ENCODE data around the gene CAPN15.

The CAPN15 gene

DNA sequence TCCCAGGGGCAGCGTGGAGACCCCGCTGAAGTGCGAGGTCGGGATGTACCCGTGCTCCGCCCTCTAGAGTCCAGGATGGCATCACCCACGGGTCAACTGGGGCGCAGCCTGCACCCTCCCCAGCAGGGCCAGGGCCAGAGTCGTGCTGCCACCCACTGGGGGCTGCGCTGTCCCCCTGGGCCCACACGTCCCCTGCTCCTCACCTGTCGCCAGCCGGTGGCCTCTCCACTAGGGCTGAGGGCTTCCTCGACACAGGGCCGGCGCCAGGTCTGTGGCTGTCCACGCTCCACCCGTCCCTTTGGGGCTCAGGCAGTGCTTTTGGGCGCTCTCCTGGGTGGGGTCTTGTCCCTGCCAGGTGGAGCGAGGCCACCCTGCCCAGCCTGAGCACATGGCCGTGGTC is 21.1 kb downstream of the CAPN15 start:
- DNase-seq = no peak

DNA sequence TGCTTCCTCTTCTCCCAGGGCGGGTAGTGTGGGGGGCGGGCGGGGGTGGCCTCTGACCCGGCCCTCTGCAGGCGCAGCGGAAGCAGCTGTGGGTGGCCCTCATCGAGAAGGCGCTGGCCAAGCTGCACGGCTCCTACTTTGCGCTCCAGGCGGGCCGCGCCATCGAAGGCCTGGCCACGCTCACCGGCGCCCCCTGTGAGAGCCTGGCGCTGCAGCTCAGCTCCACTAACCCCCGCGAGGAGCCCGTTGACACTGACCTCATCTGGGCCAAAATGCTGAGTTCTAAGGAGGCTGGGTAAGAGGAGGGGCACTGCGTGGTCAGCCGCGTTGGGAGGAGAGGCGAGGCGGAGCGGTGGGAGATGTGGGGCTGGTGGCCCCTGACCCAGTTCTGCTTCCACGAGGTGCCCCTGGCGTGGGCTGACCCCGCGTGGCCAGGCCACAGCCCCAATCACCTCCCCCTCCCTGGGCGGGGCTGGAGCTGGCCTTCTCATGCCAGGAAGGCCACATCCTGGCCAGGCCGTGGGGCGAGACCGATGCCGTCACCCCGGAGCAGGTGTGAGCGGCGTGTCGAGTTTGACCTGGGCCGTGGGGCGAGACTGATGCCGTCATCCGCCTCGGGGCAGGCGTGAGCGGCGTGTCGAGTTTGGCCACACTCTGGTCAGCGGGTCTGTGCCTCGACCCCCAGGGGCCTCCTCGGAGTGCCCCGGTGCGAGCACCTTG is 22.2 kb downstream of the CAPN15 start:
- no peak for DNase-seq

DNA sequence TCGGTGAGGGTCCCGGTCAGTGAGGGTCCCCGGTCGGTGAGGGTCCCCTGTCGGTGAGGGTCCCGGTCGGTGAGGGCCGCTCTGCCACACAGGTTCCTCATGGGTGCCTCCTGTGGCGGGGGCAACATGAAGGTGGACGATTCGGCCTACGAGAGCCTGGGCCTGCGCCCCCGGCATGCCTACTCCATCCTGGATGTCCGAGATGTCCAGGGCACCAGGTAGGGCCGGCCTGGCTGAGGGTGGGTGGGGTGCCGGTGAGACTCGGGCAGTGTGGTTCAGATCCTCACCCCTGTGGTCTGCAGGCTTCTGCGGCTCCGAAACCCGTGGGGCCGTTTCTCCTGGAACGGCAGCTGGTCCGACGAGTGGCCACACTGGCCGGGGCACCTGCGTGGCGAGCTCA is 23.7 kb downstream of the CAPN15 start:
- no peak for DNase-seq

DNA sequence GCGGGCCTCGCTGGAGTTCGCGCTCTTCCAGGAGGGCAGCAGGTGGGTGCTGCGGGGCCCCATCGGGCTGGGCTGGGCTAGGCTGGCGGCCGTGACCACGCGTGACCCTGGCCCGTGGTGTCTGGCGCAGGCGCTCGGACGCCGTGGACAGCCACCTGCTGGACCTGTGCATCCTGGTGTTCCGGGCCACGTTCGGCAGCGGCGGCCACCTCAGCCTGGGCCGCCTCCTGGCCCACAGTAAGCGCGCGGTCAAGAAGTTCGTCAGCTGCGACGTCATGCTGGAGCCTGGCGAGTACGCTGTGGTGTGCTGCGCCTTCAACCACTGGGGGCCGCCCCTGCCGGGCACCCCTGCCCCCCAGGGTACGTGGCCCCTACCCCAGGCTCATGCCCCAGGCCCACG is 24.7 kb downstream of the CAPN15 start:
- no peak for DNase-seq

DNA sequence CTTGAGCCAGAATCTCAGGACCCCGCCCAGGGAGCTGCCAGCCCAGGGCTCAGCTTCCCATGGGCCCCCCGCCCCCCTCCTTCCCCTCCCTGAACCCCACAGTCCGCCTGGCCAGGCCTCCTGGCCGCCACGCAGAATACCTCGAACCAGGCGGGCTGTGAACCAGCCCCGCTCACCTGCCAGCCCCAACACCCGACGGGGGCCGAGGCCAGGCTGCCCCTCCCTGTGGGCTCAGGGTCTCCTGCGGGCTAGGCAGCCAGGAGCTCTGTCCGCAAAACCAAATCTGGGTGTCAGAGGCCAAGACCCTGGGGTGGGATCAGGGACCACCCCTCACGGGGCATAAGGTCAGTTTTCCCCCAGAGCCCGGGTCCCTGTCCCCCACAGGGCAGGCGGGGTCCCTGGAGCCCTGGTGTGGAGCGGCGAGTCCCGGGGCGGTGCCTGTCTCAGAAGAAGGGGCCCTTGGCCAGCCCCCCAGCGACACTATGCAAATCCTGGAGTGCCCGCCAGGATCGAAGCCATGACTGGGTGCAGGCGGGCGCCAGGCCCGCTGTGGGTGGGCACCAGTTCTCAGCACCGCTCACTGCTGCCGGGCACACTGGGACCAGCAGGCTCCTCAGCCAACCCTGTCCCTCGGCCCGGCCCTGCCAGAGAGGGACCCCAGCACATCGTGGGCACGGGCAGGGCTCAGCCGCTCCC is 26.2 kb downstream of the CAPN15 start:
- no peak for DNase-seq

DNA sequence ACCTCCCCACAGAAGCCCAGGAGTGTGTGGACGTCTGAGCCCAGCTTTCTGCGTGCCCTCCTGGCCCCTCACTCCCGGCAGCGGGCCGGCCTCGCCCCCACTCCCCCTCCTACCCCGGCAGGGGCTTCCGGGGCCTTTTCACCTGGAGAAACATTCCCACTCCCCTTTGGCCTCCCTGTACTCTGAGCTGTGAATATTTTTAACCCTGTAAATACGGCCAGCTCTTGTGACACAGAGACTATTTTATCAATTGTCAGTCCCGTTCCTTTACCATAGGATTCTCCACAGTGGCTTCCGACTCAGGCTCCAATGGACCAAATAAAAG is 26.7 kb downstream of the CAPN15 start:
- no peak for DNase-seq

DNA sequence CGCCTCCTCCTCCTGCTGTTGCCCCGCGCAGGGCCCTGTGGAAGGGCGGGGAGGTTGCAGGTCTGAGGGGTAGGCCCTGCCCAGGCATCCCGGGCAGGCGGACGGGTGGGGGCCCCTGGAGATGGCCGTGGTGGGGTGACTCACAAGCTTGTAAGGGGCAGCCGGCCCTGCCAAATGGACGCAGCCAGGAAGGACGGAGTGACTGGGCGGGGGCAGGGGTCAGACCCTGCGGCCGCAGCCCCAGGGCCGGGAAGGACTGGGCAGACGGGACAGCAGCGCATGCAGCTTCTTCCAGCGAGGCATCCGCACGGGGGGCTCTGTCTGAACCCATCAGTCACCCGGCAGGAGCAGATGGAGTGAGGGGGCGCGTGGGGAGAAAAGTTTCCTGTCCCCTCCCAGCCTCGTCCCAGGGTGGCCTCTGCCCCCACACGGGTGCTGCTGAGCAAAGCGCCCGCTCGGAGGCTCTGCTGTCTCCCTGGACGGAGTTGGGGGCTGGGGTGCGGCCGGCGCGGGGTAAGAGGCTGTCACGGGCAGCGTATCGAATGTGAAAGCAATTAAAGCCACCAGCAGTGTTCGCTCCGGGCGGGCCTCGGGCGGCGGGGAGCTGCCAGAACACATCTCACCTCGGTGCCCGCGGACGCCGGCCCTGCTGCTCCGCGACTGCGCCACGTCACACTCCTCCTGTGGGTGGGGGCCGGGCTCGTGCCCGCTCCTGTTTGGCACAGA is 27.3 kb downstream of the CAPN15 start:
- no peak for DNase-seq

DNA sequence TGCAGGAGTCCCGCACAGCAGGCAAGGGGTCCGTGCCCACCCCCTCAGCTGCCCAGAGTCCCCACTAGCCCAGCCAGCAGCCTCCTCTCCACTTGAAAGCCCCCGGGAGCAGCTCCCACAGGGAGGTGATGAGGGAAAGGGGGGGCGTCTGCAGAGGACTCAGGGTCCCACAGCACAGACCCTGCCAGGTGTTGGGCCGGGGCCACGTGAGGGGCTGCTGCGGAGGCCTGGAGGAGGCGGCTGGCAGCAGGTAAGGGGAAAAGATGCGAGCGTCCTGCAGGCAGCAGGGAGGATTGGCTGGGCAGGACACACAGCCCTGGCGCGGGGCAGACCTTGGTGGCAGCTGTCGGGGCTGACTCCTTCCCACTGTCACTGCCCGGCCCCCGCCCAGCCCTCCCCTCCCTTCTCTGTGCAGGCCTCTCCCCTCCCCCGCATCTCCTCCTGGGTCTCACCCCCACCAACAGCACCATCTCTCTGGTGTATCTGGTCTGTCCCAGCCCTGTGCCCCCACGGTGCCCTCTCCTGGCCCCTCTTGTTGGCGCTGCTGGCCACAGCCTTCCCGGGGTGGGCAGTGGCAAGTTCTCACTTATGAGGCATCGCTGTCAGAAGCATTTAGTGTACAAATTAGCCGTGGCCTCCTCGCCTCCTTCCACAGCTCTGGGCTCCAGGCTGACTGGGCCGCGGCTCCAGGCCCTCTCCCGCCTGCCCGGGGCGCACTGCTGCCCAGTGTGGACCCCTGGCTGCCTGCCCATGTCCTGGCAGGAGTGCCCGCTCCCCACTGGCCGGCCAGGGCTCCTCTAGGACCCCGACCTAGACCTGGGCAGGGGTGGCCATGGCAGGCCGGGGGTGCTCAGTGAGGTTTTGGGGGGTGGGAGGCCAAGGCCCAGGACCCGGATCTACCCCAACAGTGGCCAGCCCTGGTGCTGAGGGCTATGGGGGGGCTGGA is 28.3 kb downstream of the CAPN15 start:
- DNase-seq = no peak

DNA sequence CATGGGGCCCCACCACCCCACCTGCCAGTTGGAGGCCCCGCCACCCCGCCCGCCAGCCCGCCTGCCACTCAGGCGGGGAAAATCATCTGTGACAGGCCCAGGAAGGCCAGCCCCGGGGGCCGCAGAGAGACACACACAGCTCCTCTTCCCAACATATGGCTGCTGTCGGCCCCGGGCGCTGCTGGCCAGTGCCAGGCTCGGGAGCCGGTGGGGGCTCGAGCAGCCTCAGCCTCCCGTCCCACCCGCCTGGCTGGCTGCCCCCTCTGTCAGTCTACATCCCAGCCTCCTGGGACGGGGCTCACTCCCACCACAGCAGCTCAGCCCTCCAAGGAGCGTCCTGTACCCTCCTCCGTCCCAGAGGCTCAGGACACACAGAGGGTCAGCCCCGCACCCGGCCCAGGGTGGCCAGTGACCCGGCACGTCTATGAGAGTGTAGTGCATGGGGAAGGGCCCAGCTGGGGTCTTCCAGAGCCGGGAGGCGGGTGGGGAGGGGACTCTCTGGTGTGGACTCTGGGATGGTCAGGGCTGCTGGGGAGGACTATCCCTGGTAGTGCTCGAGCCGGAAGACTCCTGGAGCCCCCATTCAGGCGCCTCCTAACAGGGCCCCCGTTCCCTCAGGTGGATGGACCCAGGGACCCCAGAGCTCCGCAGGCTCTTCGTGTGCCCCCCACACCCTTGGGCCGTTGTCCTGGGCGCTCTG is 29.1 kb downstream of the CAPN15 start:
- DNase-seq = no peak

DNA sequence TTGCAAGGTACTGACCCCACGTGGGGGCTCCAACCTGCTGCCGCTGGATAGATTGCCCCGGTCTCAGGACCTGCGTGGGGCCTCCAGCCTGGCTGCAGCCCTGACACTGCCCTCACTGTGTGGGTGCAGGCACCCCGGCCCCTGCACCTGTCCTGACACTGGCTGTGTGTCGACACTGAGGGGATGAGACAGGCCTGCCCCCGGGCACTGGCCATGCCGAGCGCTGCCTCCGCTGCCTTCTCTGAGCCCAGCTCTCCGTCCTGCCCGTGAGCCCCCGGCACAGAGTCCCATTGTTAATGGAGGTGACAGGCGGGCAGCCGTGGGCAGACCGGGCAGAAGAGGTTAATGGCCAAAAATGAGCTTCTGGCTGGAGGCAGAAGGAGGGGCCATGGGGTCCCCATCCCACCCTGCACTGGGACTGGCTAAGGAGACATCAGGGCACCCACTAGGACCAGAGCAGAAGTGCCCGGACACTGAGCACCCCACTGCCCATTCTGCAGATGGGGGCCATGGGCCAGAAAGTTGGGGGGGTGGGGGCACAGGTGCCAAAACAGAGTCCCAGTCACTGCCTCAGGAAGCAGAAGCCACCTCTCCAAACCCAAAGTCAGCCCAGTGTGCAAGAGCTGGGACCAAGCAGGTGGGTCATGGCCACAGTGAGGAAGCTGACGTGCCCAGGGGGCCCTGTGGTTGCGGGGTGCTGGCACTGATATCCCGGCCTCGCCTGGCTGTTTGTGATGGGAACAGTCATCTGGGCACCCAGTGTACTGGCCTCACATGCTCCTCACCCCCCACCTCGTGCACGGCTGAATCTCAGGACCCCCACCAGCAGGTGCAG is 30.2 kb downstream of the CAPN15 start:
- no peak for DNase-seq

DNA sequence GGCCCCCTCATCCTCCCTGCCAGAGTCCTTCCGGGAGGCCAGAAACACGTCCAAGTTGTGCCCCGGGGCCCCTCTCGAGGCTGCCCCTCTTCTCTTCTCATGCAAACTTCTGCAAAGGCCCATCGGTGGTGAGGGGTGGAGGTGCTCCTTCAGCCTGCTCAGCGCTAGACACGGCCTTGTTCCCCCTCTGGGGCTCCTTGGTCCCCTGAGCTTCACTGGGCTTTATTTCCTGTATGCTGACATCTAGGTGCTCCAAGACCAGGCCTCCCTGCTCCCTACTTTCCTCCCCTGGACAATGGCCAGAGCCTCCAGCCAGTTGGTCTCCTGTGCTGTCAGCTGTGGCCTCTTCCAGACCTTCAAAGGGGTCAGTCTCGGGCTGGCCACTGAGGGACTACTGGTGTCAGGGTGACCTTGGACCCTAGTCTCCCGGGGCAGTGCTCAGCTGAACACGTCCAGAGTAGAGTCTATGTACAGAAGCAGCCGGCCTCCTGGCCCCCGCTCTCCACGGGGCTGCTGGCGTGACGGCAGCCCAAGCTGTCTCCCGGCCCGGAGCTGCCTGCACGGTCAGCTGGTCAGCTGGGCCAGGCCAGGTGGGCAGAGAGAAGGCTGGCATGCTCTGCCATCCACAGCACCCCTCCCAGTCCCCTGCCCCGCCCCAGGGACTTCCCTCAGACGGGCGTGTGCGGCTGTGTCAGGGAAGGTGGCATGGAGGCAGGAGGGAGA is 30.9 kb downstream of the CAPN15 start:
- no peak for DNase-seq

DNA sequence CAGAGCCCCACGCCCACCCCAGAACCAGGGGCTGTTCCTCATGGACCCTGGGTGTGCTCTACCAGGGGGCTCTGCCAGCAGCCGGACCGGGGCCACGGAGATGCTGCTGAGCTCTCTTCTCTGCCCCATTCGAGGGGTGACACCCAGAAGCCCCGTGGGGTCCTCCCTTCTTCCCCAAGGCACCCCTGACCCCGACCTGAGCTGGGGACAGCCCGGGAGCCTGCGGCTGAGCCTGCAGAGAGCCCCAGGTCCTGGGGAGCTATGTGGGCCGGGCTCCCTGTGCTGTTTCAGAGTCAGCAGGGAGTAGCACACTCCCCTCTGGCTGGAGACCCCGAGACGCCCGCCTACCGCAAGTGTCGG is 31.5 kb downstream of the CAPN15 start:
- no peak for DNase-seq

DNA sequence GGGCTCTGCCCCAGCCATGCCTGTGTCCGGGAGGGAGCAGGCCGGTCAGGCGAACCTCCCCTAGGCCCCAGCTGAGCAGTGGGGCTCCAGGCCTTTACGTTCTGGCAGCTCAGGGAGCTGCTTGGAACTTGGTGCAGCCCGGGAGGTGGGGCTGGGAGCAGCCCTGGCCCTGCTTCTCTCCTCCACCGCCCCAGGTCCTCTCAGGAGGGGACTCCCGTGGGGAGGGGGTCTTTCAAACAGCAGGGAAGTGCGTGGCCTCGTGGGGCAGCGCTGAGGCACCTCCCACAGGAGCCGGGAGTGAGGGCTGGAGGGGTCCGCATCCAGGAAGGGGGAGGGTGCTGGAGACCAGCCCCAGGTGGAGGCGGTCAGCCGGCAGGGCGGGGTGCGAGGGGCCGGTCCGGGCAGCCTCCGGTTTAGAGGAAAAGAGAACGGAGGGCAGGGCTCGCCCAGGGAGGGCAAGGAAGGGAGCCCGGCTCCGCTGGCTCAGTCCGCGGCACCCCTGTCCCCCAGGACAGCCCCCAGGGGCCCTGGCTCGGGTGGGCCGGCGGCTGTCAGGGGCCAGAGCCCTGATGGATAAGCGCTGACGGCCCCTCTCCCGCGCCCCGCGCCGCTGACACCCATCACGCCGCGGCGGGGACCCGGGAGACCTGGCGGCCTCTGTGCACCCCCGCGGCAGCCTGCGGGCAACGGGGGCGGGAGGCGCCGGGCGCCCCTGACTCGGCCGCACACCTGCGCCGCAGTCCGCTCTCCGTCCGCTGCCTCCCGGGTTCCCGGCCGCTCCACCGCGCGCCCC is 32.1 kb downstream of the CAPN15 start:
- no peak for DNase-seq

DNA sequence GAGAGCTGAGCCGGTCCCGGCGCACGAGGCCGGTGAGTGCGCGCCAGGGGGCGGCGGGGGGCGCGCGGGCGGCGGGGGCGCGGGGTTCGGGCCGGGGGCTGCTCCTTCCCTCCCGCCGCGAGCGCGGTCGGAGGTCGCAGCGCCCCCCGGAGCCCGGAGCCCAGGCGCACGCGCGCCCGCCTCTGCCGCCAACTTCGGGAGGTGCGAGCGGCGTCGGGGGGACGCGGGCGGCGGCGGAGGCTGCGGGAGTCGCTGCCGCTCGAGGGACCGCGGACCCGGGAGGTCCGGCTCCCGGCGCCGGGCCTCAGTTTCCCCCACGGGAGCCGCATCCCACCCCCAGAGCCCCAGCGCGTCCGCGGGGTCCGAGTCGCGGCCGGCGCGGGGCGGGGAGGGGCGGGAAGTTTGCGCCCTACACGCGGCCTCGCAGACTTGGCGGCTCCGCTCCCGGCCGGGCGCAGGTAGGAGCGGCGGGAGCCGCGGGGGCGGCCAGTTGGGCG is 32.7 kb downstream of the CAPN15 start, which contains the start of gene PRR35:
Gene PRR35, plus strand, starts transcription at position 191 of the 497 bp plus-strand sequence. CDS start 2,901 bp downstream, outside the sequence.
- DNase-seq = no peak

DNA sequence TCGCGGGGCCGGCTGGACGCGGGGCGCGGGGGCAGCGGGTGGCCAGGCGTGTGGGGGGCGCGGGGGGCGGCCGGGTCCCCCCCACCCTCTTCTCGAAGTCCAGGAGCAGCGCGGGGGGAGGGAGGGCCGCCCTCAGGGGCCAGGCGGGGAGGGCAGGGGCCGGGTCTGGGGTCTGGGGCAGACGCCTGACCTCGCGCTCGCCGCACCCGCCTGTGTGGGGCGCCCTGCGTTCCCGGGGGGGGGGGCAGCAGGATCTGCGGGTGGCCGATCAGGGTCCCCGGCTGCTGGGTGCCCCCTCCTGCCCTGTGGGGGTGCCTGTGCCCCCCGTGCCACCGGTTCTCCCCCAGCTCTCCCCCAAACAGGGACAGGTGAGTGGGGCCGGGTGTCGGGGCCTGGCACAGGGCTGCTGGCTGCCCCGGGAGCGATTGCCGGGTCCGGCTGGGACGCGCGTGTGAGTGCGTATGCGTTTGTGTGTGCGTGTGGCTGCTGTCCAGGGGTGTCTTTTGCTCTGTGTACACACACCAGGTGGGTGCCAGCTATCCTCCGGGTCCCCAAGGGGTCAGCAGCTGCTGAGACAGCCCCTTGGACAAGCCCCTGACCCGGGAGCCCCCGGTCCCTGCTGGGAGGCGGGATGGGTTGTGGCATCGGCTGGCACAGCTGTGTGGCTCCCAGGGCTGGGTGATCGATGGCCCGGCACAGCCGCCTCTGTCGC is 33.3 kb downstream of the CAPN15 start:
- no peak for DNase-seq

DNA sequence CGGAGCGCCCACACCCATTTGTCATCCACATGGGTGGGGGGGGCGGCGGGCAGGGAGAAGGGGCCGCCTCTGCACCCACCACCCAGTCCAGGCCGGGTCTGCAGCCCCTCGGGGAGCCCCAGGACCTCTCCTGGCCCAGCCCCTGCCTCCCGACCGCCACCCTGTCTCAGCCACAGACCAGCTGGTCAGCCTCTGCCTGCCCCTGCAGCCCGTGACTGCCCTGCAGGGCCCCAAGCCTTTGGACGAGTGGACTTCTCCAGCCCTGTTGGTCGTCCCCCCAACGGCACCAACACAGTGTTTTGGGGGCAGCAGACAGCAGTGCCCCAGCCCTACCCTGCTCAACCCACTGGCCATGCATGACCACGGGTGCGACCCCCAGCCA is 33.9 kb downstream of the CAPN15 start:
- no peak for DNase-seq

DNA sequence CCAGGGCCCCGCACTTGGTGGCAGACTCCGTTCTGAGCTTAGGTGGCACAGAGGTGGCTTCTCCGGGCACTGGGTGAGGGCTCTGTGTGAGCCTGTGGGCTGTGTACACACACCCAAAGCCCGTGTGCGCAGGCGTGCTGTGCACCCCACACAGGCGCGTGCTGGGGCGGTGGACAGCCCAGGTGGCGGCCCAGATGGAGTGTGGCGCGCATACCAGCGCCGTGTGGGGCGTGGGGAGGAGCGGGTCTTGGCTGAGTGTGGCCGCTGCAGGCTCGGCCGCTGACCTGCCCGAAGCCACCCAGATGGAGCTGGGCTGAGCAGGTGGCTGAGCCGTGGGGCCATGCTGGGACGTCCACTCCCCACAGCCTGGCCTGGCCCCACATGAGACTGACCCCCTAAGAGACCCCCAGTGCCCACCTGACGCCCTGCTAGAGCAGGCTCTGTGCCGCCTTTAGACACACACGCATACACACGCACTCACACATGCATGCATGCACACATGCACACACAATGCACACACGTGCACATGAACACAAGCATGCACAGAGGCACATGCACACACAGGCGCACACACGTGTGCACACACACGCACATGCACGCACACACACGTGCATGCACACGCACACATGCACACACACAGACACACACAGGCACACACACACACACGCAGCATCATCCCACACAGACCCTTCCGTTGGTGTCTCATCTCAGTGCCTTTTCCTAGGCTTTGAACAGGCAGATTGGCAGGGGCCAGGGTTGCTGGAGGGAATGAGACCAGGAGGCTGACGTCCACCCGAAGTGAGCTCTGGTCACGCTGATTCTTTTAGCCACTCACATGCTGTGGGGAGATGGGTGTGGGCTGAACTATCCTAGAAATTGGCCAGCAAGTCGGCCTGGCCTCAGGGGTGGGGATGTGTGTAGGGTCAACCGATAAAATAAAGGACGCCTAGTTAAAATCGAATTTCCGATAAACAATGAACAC is 34.7 kb downstream of the CAPN15 start:
- DNase-seq = no peak
